Measurements from ENCODE around the gene GNAT1. TPM values are rescaled to one million over a fixed set of nuclear protein-coding genes. Genes with fewer than 3 reads are reported as not detected.

GNAT1 gene
- total and polyA plus RNA-seq, 2 of the 13 experiments (the other 11 are each of a cell fraction or from before 2014, with no cell fraction given) = 0.15 TPM; not detected in 1

- TF ChIP-seq PHF5A (CRISPR knock-in tag; IDR thresholded peaks at IDR 0.05; ENCODE audit: low read depth, unreplicated experiment) = no peak
- TF ChIP-seq ARHGAP35 (CRISPR knock-in tag; IDR thresholded peaks at IDR 0.05; ENCODE audit: borderline replicate concordance) = no peak
- peak; percentile 59; the same call in 1 of the 2 replicates for TF ChIP-seq DR1 (CRISPR knock-in tag; IDR thresholded peaks at IDR 0.05)
- no peak for TF ChIP-seq ZBTB14 (CRISPR knock-in tag; IDR thresholded peaks at IDR 0.05)
- TF ChIP-seq, protein P1, sequence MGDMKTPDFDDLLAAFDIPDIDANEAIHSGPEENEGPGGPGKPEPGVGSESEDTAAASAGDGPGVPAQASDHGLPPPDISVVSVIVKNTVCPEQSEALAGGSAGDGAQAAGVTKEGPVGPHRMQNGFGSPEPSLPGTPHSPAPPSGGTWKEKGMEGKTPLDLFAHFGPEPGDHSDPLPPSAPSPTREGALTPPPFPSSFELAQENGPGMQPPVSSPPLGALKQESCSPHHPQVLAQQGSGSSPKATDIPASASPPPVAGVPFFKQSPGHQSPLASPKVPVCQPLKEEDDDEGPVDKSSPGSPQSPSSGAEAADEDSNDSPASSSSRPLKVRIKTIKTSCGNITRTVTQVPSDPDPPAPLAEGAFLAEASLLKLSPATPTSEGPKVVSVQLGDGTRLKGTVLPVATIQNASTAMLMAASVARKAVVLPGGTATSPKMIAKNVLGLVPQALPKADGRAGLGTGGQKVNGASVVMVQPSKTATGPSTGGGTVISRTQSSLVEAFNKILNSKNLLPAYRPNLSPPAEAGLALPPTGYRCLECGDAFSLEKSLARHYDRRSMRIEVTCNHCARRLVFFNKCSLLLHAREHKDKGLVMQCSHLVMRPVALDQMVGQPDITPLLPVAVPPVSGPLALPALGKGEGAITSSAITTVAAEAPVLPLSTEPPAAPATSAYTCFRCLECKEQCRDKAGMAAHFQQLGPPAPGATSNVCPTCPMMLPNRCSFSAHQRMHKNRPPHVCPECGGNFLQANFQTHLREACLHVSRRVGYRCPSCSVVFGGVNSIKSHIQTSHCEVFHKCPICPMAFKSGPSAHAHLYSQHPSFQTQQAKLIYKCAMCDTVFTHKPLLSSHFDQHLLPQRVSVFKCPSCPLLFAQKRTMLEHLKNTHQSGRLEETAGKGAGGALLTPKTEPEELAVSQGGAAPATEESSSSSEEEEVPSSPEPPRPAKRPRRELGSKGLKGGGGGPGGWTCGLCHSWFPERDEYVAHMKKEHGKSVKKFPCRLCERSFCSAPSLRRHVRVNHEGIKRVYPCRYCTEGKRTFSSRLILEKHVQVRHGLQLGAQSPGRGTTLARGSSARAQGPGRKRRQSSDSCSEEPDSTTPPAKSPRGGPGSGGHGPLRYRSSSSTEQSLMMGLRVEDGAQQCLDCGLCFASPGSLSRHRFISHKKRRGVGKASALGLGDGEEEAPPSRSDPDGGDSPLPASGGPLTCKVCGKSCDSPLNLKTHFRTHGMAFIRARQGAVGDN (CRISPR knock-in tag; IDR thresholded peaks at IDR 0.05) = peak; percentile 66
- TF ChIP-seq TAF15 (IDR thresholded peaks at IDR 0.05; ENCODE audit: low read depth, low read length, poor library complexity, severe bottlenecking) = no peak
- 0 out of 2 replicates have a peak, but pooled peaks have one; percentile 37 for TF ChIP-seq ZFP1 (CRISPR knock-in tag; IDR thresholded peaks at IDR 0.05)
- TF ChIP-seq, protein P2, sequence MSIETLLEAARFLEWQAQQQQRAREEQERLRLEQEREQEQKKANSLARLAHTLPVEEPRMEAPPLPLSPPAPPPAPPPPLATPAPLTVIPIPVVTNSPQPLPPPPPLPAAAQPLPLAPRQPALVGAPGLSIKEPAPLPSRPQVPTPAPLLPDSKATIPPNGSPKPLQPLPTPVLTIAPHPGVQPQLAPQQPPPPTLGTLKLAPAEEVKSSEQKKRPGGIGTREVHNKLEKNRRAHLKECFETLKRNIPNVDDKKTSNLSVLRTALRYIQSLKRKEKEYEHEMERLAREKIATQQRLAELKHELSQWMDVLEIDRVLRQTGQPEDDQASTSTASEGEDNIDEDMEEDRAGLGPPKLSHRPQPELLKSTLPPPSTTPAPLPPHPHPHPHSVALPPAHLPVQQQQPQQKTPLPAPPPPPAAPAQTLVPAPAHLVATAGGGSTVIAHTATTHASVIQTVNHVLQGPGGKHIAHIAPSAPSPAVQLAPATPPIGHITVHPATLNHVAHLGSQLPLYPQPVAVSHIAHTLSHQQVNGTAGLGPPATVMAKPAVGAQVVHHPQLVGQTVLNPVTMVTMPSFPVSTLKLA (IDR thresholded peaks at IDR 0.05) = peak; percentile 77
- no peak for TF ChIP-seq ZKSCAN5 (CRISPR knock-in tag; IDR thresholded peaks at IDR 0.05)
- TF ChIP-seq ZNF17 (CRISPR knock-in tag; IDR thresholded peaks at IDR 0.05) = no peak
- peak in 1 of 2 experiments; percentile 76; a peak in 2 of 4 replicates for TF ChIP-seq MAFK (conservative IDR thresholded peaks at IDR 0.05 in 1 of 2, IDR thresholded peaks at IDR 0.05 in 1 of 2; ENCODE audit: low read length in 2 of 2)
- TF ChIP-seq XRCC5 (optimal IDR thresholded peaks at IDR 0.05; ENCODE audit: low read length) = peak; percentile 53
- TF ChIP-seq BORCS8-MEF2B (CRISPR knock-in tag; IDR thresholded peaks at IDR 0.05) = 0 out of 2 replicates have a peak, but pooled peaks have one; percentile 51
- TF ChIP-seq RBM39 (IDR thresholded peaks at IDR 0.05; ENCODE audit: low read depth, low read length, poor library complexity, severe bottlenecking) = peak; percentile 33
- no peak for TF ChIP-seq RNF219 (CRISPR knock-in tag; IDR thresholded peaks at IDR 0.05)
- peak; percentile 52; the same call in 1 of the 2 replicates for TF ChIP-seq ZNF547 (CRISPR knock-in tag; IDR thresholded peaks at IDR 0.05)
- peak; percentile 78 for TF ChIP-seq SALL2 (CRISPR knock-in tag; IDR thresholded peaks at IDR 0.05)
Measured at GRCh38 chr3:50235716-50236483, 44.5 kb downstream of the GNAT1 start, which contains the start of gene GNAI2 (continued).

Measured in HepG2 (cell line).